AG09319 (cell line): ENCODE results near the gene LCE6A.

ENCODE experiments used
- DNase-seq: peaks from one replicate; pipeline ENCODE4 v3.0.0-alpha.2; 2010; ENCODE audit warnings: low read depth; ENCODE audit errors: extremely low read depth
- TF ChIP-seq, protein P1 (sequence below): IDR thresholded peaks from 2 replicates; pipeline ENCODE4 v1.5.1; 2011; ENCODE audit warnings: low read depth, mild to moderate bottlenecking, inconsistent platforms, low read length, moderate library complexity

Gene LCE6A

DNA sequence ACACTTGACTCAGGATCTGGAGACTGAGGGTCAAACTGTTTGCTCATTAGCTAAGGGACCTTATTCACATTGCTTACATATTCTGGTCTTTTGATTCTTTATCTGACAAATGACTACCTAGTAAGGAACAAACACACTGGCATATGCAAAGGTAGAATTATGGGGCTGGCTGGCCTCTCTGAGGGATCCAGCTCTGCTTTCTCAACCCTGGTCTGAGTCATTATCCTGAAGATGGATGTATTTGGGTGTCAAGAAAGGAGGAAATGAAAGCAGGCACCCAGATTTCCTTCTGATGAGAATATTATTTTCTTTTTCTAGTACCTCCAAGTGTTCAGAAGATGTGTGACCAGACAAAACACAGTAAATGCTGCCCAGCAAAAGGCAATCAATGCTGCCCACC lies 41.4 kb downstream of the LCE6A start:
- no peak for DNase-seq
- TF ChIP-seq, protein P1, sequence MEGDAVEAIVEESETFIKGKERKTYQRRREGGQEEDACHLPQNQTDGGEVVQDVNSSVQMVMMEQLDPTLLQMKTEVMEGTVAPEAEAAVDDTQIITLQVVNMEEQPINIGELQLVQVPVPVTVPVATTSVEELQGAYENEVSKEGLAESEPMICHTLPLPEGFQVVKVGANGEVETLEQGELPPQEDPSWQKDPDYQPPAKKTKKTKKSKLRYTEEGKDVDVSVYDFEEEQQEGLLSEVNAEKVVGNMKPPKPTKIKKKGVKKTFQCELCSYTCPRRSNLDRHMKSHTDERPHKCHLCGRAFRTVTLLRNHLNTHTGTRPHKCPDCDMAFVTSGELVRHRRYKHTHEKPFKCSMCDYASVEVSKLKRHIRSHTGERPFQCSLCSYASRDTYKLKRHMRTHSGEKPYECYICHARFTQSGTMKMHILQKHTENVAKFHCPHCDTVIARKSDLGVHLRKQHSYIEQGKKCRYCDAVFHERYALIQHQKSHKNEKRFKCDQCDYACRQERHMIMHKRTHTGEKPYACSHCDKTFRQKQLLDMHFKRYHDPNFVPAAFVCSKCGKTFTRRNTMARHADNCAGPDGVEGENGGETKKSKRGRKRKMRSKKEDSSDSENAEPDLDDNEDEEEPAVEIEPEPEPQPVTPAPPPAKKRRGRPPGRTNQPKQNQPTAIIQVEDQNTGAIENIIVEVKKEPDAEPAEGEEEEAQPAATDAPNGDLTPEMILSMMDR, result no peak

DNA sequence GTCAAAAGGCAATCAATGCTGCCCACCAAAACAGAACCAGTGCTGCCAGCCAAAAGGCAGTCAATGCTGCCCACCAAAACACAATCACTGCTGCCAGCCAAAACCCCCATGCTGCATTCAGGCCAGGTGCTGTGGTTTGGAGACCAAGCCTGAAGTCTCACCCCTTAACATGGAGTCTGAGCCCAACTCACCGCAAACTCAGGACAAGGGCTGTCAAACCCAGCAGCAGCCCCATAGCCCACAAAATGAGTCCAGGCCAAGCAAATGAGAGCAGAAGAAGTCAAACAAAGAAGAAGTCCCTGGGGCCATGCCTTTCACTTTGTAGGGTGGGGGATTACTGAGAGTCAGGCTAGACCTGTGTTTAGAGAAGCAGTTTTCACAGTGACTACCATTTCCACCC lies 41.9 kb downstream of the LCE6A start:
- TF ChIP-seq, protein P1, result no peak
- no peak for DNase-seq

DNA sequence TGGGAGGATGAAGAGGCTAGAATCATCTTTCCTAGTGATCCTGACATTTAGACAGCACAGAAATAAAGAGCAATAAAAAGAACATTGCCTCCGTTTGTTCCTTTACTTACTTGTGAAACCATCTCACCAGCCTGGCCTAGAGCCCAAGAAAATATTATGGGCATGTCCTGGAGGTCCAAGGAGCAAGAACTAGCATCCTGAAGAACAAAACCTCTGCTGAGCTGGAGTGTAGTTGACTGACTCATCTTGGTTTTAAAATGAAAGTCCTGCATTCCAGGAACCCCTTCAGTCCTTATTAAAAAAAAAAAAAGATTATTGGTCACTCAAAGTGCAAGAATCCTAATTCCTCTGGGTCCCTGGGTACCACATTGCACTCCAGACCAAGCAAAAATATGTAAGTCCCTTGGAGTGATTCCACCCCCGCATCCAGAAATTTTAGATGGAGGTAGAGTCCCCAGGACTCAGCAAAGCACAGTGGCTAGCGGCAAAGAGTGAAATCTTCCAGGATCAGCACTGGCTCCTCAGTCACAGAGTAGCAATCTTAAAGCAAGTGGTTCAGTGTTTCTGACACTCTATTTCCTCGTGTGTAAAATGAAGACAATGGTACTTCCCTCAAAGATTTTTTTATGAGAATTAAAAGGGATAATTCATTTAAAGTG lies 42.4 kb downstream of the LCE6A start:
- TF ChIP-seq, protein P1, result no peak
- DNase-seq, result no peak

DNA sequence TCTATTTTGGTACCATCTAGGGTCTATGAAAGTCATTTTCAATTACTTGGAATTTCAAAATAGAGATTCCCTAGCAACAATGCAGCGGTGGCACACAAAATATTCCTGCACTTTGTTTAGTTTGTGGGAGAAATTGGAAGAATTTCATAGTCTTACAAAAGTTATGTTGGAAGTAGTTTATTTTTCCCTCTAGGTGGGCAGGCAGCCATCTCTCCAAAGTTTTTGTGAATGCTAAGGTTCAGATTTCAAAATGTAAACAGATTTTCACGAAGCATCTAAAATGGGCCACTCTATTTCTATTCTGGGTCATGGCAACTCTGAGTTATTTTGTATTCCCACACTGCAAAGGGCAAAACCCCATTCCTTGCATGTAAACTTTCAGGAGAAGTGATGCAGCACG lies 43.4 kb downstream of the LCE6A start:
- TF ChIP-seq, protein P1, result no peak
- peak; percentile 72 for DNase-seq

DNA sequence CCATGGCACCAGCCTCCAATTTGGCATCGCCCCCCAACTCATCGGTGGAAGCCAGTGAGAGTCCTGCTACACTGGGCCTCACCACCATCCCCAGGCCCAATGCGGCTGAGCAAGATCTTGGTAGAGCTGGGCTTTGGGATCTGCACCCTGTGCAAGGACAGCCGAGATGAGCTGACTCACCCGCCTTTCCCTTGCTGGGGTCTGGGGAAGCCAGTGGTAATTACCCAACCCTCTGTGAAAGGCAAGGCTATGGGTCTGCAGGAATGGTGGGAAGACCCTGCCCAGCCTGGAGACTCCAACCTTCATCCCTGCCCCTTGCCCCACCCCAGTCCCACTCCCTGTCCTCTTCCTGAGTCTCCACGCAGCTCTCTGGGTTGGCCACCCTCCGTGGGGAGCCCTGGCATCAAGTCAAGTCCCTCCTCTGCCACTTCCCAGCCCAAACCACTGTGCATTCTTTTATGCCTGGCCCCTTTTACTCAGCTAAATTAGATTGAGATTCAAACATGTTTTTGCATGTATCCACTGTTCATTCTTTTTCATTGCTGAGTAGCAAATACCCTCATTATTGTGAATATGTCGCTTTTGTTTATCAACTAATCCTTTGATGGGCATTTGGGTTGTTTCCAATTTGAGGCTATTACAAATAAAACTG lies 44.2 kb downstream of the LCE6A start:
- DNase-seq, result no peak
- TF ChIP-seq, protein P1, result no peak

DNA sequence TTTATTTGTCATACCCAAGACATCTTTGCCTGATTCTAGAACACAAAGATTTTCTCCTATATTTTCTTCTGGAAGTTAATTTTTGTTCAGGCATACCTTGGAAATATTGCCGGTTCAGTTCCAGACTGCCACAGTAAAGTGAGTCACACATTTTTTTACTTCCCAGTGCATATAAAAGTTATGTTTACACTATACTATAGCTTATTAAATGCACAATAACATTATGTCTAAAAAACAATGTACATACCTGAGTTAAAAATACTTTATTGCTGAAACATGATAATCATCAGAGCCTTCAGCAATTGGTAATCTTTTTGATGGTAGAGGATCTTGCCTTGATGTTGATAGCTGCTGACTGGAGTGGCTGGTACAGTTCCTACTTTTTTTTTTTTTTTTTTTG lies 45.5 kb downstream of the LCE6A start:
- DNase-seq, result no peak
- TF ChIP-seq, protein P1, result no peak
